Hepatocyte (in vitro differentiated cells): ENCODE measurements around the gene CHEK1. TPM values are rescaled to one million over a fixed set of nuclear protein-coding genes. Genes with fewer than 3 reads are reported as not detected.

ENCODE experiments used
- DNase-seq: peaks from one replicate; pipeline ENCODE4 v3.0.0-alpha.2; 2016; ENCODE audit warnings: low spot score
- H2AFZ ChIP-seq: fragments of 200-600 bp; sonication (generic); 2 replicates; pipeline ENCODE4 v1.6.0; 2016; ENCODE audit warnings: antibody characterized with exemption, mild to moderate bottlenecking
- H3K27ac ChIP-seq: fragments of 200-600 bp; sonication (generic); 2 replicates; pipeline ENCODE4 v1.5.1; 2016; ENCODE audit warnings: mild to moderate bottlenecking
- H3K27me3 ChIP-seq: fragments of 200-600 bp; sonication (generic); 2 replicates; pipeline ENCODE4 v1.6.1; 2016
- H3K36me3 ChIP-seq: fragments of 200-600 bp; sonication (generic); replicated peaks from 2 replicates; pipeline ENCODE4 v1.5.1; 2016; ENCODE audit warnings: low read depth; ENCODE audit not compliant: insufficient read depth
- H3K4me1 ChIP-seq: fragments of 200-600 bp; sonication (generic); 2 replicates; pipeline ENCODE4 v1.5.1; 2016; ENCODE audit warnings: mild to moderate bottlenecking, moderate library complexity; ENCODE audit not compliant: insufficient read depth
- H3K4me2 ChIP-seq: fragments of 200-600 bp; sonication (generic); 2 replicates; pipeline ENCODE4 v1.6.0; 2016
- H3K4me3 ChIP-seq: fragments of 200-600 bp; sonication (generic); 2 replicates; pipeline ENCODE4 v1.5.1; 2016; ENCODE audit warnings: mild to moderate bottlenecking
- H3K79me2 ChIP-seq: fragments of 200-600 bp; sonication (generic); 2 replicates; pipeline ENCODE4 v1.6.0; 2017; ENCODE audit warnings: mild to moderate bottlenecking
- H3K9me2 ChIP-seq: fragments of 200-600 bp; sonication (generic); replicated peaks from 2 replicates; pipeline ENCODE4 v1.6.0; 2017; ENCODE audit warnings: mild to moderate bottlenecking; ENCODE audit not compliant: insufficient read depth
- H3K9me3 ChIP-seq: fragments of 200-600 bp; sonication (generic); 2 replicates; pipeline ENCODE4 v1.5.1; 2016; ENCODE audit warnings: low read depth, mild to moderate bottlenecking
- H4K20me1 ChIP-seq: fragments of 200-600 bp; sonication (generic); 2 replicates; pipeline ENCODE4 v1.6.0; 2016; ENCODE audit warnings: mild to moderate bottlenecking; ENCODE audit not compliant: insufficient read depth, poor library complexity, severe bottlenecking
- EZH2 ChIP-seq: fragments of 200-600 bp; sonication (generic); IDR thresholded peaks from 2 replicates; pipeline ENCODE4 v1.6.1; 2016; ENCODE audit warnings: antibody characterized with exemption, mild to moderate bottlenecking, borderline replicate concordance
- EZH2phosphoT487 ChIP-seq: fragments of 200-600 bp; sonication (generic); IDR thresholded peaks from one replicate; pipeline ENCODE4 v1.6.1; 2018; ENCODE audit warnings: antibody characterized with exemption, mild to moderate bottlenecking, low read depth, moderate library complexity; ENCODE audit not compliant: unreplicated experiment, severe bottlenecking
- WGBS: methylation state at CpG from one replicate; pipeline ENCODE4 v1.1.6; 2016; ENCODE audit warnings: low lambda C conversion rate; ENCODE audit errors: missing lambda C conversion rate; 5-methylcytosine and 5-hydroxymethylcytosine counted together
- polyA plus RNA-seq: library from polyadenylated mRNA; unstranded; fragments of >200 nt; fragmentation: Nextera tagmentation; extraction: Ambion mirVana; gene quantifications from 2 replicates; pipeline ENCODE4 v1.2.1, GENCODE V29; 2016
- total RNA-seq: library from RNA; depleted of rRNA; stranded (reverse); fragments of >200 nt; gene quantifications from 2 replicates; pipeline ENCODE4 v1.2.3, GENCODE V29; 2014
- TF ChIP-seq, protein P1 (sequence below): fragments of 200-600 bp; sonication (generic); IDR thresholded peaks from 2 replicates; pipeline ENCODE4 v1.5.1; 2016; ENCODE audit warnings: antibody characterized with exemption, mild to moderate bottlenecking; ENCODE audit not compliant: poor library complexity

The CHEK1 gene
- total and polyA plus RNA-seq, 2 experiments from 2014 or later = 8.8 to 16.3 TPM

GRCh38 chr11:125618383-125618782, 6.6 kb upstream of the CHEK1 start:
- no peaks in the 10 kb centered on the region for H3K36me3 ChIP-seq
- no peaks in the 10 kb centered on the region for H3K4me1 ChIP-seq

DNA sequence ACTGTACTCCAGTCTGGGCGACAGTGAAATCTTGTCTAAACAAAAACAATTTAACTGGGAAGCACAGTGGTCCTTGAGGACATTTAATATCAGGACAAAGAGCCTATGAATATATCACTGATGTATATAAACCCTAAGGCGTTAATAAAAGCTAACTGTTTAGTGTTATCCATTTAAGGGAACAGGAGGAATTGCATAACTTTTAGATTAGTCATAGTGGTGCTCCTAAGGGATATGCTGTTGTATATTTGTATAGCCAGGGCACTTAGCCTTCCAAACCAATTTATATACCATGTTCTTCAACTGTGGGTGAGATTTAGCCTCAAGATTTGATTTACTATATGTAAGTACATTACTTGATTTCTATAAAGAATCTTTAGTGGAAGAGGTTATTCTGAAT, 3.0 kb upstream of the CHEK1 start:
- Histone ChIP-seq H3K9me2 (no peaks in the 10 kb centered on the region), H3K4me2 (no peak overlapping the region), H4K20me1 (no peaks in the 10 kb centered on the region), H3K4me3 (no peak overlapping the region), H3K9me3 (no peaks in the 10 kb centered on the region), H3K4me1 (peaks cover 7% of the 10 kb centered on the region), H3K27me3 (no peaks in the 10 kb centered on the region), H2AFZ (no peak overlapping the region), H3K27ac (no peak overlapping the region), H3K36me3 (no peaks in the 10 kb centered on the region), H3K79me2 (peaks cover 2% of the 10 kb centered on the region)
- 88% methylated on average over 2 of the region's 2 CpGs for WGBS
- TF ChIP-seq, protein P1, sequence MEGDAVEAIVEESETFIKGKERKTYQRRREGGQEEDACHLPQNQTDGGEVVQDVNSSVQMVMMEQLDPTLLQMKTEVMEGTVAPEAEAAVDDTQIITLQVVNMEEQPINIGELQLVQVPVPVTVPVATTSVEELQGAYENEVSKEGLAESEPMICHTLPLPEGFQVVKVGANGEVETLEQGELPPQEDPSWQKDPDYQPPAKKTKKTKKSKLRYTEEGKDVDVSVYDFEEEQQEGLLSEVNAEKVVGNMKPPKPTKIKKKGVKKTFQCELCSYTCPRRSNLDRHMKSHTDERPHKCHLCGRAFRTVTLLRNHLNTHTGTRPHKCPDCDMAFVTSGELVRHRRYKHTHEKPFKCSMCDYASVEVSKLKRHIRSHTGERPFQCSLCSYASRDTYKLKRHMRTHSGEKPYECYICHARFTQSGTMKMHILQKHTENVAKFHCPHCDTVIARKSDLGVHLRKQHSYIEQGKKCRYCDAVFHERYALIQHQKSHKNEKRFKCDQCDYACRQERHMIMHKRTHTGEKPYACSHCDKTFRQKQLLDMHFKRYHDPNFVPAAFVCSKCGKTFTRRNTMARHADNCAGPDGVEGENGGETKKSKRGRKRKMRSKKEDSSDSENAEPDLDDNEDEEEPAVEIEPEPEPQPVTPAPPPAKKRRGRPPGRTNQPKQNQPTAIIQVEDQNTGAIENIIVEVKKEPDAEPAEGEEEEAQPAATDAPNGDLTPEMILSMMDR = no peak
- no peak for TF ChIP-seq EZH2phosphoT487
- TF ChIP-seq EZH2 = no peak
- DNase-seq = no peak

More at GRCh38 chr11:125618383-125618782, 6.6 kb upstream of the CHEK1 start:
- Histone ChIP-seq H3K27ac (no peak overlapping the region), H3K4me2 (no peak overlapping the region), H2AFZ (no peak overlapping the region), H3K79me2 (no peaks in the 10 kb centered on the region), H3K27me3 (no peaks in the 10 kb centered on the region), H4K20me1 (no peaks in the 10 kb centered on the region), H3K4me3 (no peak overlapping the region), H3K9me3 (no peaks in the 10 kb centered on the region), H3K9me2 (no peaks in the 10 kb centered on the region)
- no peak for DNase-seq
- TF ChIP-seq, protein P1 = no peak
- no peak for TF ChIP-seq EZH2
- TF ChIP-seq EZH2phosphoT487 = no peak
- 96% methylated on average over 4 of the region's 4 CpGs for WGBS

DNA sequence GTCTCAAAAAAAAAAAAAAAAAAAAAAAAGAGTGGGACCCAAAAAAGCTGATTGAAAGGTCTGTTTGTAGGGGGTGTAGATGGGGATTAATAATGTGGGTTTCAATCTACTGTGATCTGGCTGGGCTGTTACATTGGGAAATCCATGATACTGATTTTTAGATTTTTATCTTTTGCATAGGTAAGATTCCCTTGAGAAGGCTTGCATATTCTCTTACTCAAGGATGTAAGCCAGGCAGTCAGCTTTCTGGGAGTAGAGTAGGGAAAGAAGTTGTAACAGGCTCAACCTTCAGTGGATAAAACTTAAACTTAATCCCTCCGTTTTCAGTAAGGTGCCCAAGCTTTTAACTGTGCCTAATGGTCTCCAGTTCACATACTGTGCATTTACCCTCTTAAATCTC, 1.9 kb upstream of the CHEK1 start:
- Histone ChIP-seq H3K4me1 (peaks cover 7% of the 10 kb centered on the region), H3K9me2 (no peaks in the 10 kb centered on the region), H3K36me3 (no peaks in the 10 kb centered on the region), H4K20me1 (no peaks in the 10 kb centered on the region), H3K9me3 (no peaks in the 10 kb centered on the region), H3K4me2 (no peak overlapping the region), H3K79me2 (peaks cover 13% of the 10 kb centered on the region), H3K4me3 (no peak overlapping the region), H2AFZ (no peak overlapping the region), H3K27ac (no peak overlapping the region), H3K27me3 (no peaks in the 10 kb centered on the region)
- TF ChIP-seq EZH2phosphoT487 (no peak), EZH2 (no peak)
- TF ChIP-seq, protein P1 = no peak
- 94% methylated on average over 1 of the region's 1 CpG for WGBS
- no peak for DNase-seq

DNA sequence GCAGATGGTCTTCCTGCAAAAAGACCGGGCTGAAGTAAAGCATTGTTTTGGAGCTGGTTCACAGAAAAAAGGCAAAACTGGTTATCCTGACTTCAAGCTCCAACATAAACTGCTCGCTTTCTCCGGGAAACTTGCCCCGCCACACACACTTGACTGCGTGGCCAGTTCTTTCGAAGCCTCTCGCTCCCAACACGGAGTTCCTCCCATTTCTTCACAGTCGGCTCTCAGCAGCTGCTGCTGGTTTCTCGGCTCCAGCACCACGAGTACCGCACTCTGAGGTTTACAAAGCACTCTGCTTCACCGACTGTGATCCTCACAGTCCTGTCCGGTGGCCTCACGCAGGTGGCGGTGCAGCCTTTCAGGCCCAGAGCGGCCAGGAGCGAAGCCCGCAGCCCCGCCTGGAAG, 264 bp downstream of the CHEK1 start:
- Histone ChIP-seq H4K20me1 (no peaks in the 10 kb centered on the region), H3K36me3 (no peaks in the 10 kb centered on the region), H2AFZ (peak overlapping the region; percentile 80), H3K9me2 (no peaks in the 10 kb centered on the region), H3K4me2 (peak overlapping the region; percentile 90), H3K27me3 (no peaks in the 10 kb centered on the region), H3K79me2 (peaks cover 17% of the 10 kb centered on the region), H3K4me3 (peak overlapping the region; percentile 86), H3K4me1 (peaks cover 7% of the 10 kb centered on the region), H3K27ac (peak overlapping the region; percentile 100), H3K9me3 (no peaks in the 10 kb centered on the region)
- TF ChIP-seq, protein P1 = peak; percentile 16
- TF ChIP-seq EZH2 = no peak
- no peak for DNase-seq
- WGBS = 6% methylated on average over 20 of the region's 20 CpGs
